OCI-LY1 (cell line): ENCODE data around the gene GCNT3.

Source experiments
- H2AFZ ChIP-seq: fragments of 200-600 bp; sonication (generic), shearing (Covaris generic); 2 replicates; pipeline ENCODE4 v1.6.0; 2014; ENCODE audit warnings: antibody characterized with exemption, mild to moderate bottlenecking, low read length
- H3F3A ChIP-seq: fragments of 200-600 bp; sonication (generic), shearing (Covaris generic); 2 replicates; pipeline ENCODE4 v1.6.0; 2014; ENCODE audit warnings: mild to moderate bottlenecking, antibody characterized with exemption, low read length, moderate library complexity; ENCODE audit not compliant: insufficient read depth
- H3K27ac ChIP-seq: fragments of 200-600 bp; sonication (generic); 2 replicates; pipeline ENCODE4 v1.5.1; 2014; ENCODE audit warnings: low read length, mixed run types, mild to moderate bottlenecking, low read depth; ENCODE audit not compliant: poor library complexity, severe bottlenecking
- H3K27me3 ChIP-seq: fragments of 200-600 bp; sonication (generic); 2 replicates; pipeline ENCODE4 v1.6.0; 2014; ENCODE audit warnings: antibody characterized with exemption, mild to moderate bottlenecking, low read length, moderate library complexity; ENCODE audit not compliant: insufficient read depth
- H3K36me3 ChIP-seq: fragments of 200-600 bp; sonication (generic); 2 replicates; pipeline ENCODE4 v1.6.1; 2014; ENCODE audit warnings: mild to moderate bottlenecking, antibody characterized with exemption, low read length, moderate library complexity, mixed read lengths; ENCODE audit not compliant: insufficient read depth
- H3K4me1 ChIP-seq: fragments of 200-600 bp; sonication (generic); 2 replicates; pipeline ENCODE4 v1.5.1; 2014; ENCODE audit warnings: mild to moderate bottlenecking, low read length, moderate library complexity; ENCODE audit not compliant: insufficient read depth, severe bottlenecking
- H3K4me2 ChIP-seq: fragments of 200-600 bp; sonication (generic), shearing (Covaris generic); 2 replicates; pipeline ENCODE4 v1.6.1; 2014; ENCODE audit warnings: low read length
- H3K4me3 ChIP-seq: fragments of 200-600 bp; sonication (generic); 2 replicates; pipeline ENCODE4 v1.5.1; 2014; ENCODE audit warnings: low read length, low read depth, mild to moderate bottlenecking, mixed read lengths; ENCODE audit not compliant: poor library complexity, severe bottlenecking
- H3K79me2 ChIP-seq: fragments of 200-600 bp; shearing (Covaris generic); 2 replicates; pipeline ENCODE4 v1.6.1; 2016; ENCODE audit warnings: mixed run types, low read length, mixed read lengths; ENCODE audit not compliant: insufficient read depth
- H3K9ac ChIP-seq: fragments of 200-600 bp; sonication (generic), shearing (Covaris generic); 2 replicates; pipeline ENCODE4 v1.6.1; 2014; ENCODE audit warnings: mild to moderate bottlenecking, low read length, mixed read lengths
- H3K9me2 ChIP-seq: fragments of 200-600 bp; sonication (generic), shearing (Covaris generic); 2 replicates; pipeline ENCODE4 v1.6.1; 2014; ENCODE audit warnings: low read depth, mild to moderate bottlenecking, low read length, mixed read lengths
- H3K9me3 ChIP-seq: fragments of 200-600 bp; shearing (Covaris generic); 2 replicates; pipeline ENCODE4 v1.6.1; 2014; ENCODE audit warnings: low read length, mixed read lengths
- H4K20me1 ChIP-seq: fragments of 200-600 bp; sonication (generic), shearing (Covaris generic); 2 replicates; pipeline ENCODE4 v1.6.0; 2016; ENCODE audit warnings: mild to moderate bottlenecking, low read length; ENCODE audit not compliant: insufficient read depth
- CTCF ChIP-seq: fragments of 200-600 bp; sonication (generic), shearing (Covaris generic); IDR thresholded peaks from 2 replicates; pipeline ENCODE4 v1.5.1; 2017; ENCODE audit warnings: mild to moderate bottlenecking, antibody characterized with exemption, low read length, moderate library complexity, mixed read lengths
- EZH2 ChIP-seq: fragments of 200-600 bp; sonication (generic), shearing (Covaris generic); IDR thresholded peaks from 2 replicates; pipeline ENCODE4 v1.8.0; 2017; ENCODE audit warnings: borderline replicate concordance, mixed run types, mild to moderate bottlenecking, antibody characterized with exemption, low read length, moderate library complexity, mixed read lengths

The GCNT3 gene

GRCh38 chr15:59611276-59612260 is at the start of gene GCNT3:
Gene GCNT3, plus strand, starts transcription at chr15:59611783. Its CDS starts 6,456 bp downstream, at chr15:59618239.
- no peaks in the 10 kb centered on the region for H3K9me3 ChIP-seq

GRCh38 chr15:59562448-59563186 is 49.0 kb upstream of the GCNT3 start:
- TF ChIP-seq EZH2 (no peak), CTCF (peak; percentile 36; the same call in 1 of the 2 replicates)

More at GRCh38 chr15:59611276-59612260, at the start of gene GCNT3:
- no peaks in the 10 kb centered on the region for H4K20me1 ChIP-seq
- no peak within 1 kb of the TSS for H3K4me2 ChIP-seq
- no peaks in the 10 kb centered on the region for H3F3A ChIP-seq
- H2AFZ ChIP-seq: no peak within 1 kb of the TSS
- H3K9ac ChIP-seq: no peak within 1 kb of the TSS
- H3K79me2 ChIP-seq: no peaks in the 10 kb centered on the region
- no peaks in the 10 kb centered on the region for H3K36me3 ChIP-seq
- H3K27ac ChIP-seq: no peak within 1 kb of the TSS
- H3K4me1 ChIP-seq: peaks cover 9% of the 10 kb centered on the region
- no peak for TF ChIP-seq CTCF
- no peak for TF ChIP-seq EZH2
- H3K4me3 ChIP-seq: no peak within 1 kb of the TSS
- no peaks in the 10 kb centered on the region for H3K9me2 ChIP-seq
- no peaks in the 10 kb centered on the region for H3K27me3 ChIP-seq

GRCh38 chr15:59565299-59565698 is 46.3 kb upstream of the GCNT3 start:
- H3K9me2 ChIP-seq: no peaks in the 10 kb centered on the region
- H3K4me2 ChIP-seq: no peak overlapping the region
- H3K4me1 ChIP-seq: peaks cover 6% of the 10 kb centered on the region
- peaks cover 2% of the 10 kb centered on the region; the same call in 1 of the 2 replicates for H3K9me3 ChIP-seq
- no peaks in the 10 kb centered on the region for H3K79me2 ChIP-seq
- no peak overlapping the region for H3K9ac ChIP-seq
- no peak overlapping the region for H2AFZ ChIP-seq
- no peaks in the 10 kb centered on the region for H3K27me3 ChIP-seq
- TF ChIP-seq EZH2: no peak
- TF ChIP-seq CTCF: no peak
- H3K27ac ChIP-seq: no peak overlapping the region
- H3F3A ChIP-seq: no peaks in the 10 kb centered on the region
- H4K20me1 ChIP-seq: no peaks in the 10 kb centered on the region
- H3K36me3 ChIP-seq: no peaks in the 10 kb centered on the region; the same call in 1 of the 2 replicates
- H3K4me3 ChIP-seq: no peak overlapping the region

More at GRCh38 chr15:59562448-59563186, 49.0 kb upstream of the GCNT3 start:
- no peak overlapping the region for H2AFZ ChIP-seq
- H3K9me3 ChIP-seq: peaks cover 2% of the 10 kb centered on the region; the same call in 1 of the 2 replicates
- no peaks in the 10 kb centered on the region for H4K20me1 ChIP-seq
- H3K9me2 ChIP-seq: no peaks in the 10 kb centered on the region
- H3K9ac ChIP-seq: no peak overlapping the region
- no peaks in the 10 kb centered on the region; the same call in 1 of the 2 replicates for H3K36me3 ChIP-seq
- no peak overlapping the region for H3K27ac ChIP-seq
- no peak overlapping the region for H3K4me2 ChIP-seq
- no peak overlapping the region for H3K4me3 ChIP-seq
- no peaks in the 10 kb centered on the region for H3F3A ChIP-seq
- no peaks in the 10 kb centered on the region for H3K79me2 ChIP-seq
- H3K4me1 ChIP-seq: peaks cover 6% of the 10 kb centered on the region
- no peaks in the 10 kb centered on the region for H3K27me3 ChIP-seq
